HG02885 (cell line): Measurements from ENCODE around the gene TOP3A.
"Not testable (repeated sequence)": the region's sequence is repeated elsewhere in the genome, so short reads cannot be mapped to it uniquely, and the experiment has no call there.

Experiments
- ATAC-seq: cut with Tn5 transposase; IDR thresholded peaks from one replicate; pipeline ENCODE4 v1.9.1; 2021; ENCODE audit warnings: mild to moderate bottlenecking; ENCODE audit not compliant: unreplicated experiment, poor library complexity

TOP3A gene

DNA sequence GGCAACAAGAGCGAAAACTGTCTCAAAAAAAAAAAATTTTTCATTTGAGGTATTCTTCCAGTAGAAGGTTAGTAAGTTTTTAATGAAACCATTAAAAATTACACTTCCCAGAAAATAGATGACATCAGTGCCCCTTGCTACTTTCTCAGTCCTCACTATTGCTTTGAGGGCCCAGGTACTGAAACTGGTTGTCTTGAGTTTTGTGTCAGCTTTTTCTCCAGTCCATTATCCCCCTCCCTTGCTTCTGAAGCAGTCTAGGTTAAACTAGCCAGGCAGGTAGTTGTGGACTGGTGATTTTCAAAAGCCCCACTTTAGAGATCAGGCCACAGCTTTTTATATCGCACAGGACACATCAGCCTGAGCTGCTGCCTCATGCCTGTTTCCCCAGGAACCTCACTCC lies 11.2 kb upstream of the TOP3A start:
- no peak for ATAC-seq

DNA sequence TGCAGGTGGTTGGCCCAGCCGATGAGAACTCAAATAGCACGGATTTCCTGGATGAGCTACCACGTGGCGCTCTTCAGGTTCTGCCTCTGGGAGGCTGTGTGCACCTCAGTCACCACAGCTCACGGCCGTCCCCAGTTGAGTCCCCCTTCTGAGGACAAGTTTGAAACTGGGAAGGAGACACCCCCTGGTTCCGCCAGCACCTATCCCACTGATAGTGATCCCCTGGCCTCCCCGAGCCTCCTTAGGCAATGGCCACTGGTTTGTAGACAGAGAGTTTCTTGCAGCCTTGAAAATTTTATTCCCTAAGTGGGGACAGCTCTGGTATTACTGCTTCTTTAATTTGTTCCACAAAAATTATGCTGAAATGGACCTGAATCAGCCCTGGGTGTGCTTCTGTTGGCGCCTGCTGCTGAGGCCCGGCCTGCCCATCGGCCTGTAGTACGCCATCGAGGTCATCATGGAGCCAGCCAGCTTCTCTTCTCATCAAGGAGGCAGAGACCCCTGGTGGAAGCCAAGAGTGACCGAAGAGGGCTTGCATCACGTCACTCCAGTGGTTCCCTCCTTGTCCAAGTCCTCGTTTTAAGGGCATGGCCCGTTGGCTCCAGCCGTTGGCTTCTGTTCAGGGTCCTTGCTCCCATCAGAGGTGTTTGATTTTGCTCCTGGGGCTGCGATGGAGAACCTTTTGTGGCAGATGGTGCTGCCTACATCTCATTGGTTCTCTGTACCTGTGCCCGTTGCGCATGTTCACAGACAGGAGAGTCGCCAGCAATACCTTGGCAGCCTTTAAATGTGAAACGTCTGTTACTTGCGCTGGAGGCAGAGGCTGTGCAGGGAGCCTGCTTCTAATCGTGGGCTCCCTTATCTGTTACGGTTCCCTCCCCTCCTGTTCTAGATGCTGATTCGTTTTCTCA lies 9.6 kb upstream of the TOP3A start:
- ATAC-seq: no peak

DNA sequence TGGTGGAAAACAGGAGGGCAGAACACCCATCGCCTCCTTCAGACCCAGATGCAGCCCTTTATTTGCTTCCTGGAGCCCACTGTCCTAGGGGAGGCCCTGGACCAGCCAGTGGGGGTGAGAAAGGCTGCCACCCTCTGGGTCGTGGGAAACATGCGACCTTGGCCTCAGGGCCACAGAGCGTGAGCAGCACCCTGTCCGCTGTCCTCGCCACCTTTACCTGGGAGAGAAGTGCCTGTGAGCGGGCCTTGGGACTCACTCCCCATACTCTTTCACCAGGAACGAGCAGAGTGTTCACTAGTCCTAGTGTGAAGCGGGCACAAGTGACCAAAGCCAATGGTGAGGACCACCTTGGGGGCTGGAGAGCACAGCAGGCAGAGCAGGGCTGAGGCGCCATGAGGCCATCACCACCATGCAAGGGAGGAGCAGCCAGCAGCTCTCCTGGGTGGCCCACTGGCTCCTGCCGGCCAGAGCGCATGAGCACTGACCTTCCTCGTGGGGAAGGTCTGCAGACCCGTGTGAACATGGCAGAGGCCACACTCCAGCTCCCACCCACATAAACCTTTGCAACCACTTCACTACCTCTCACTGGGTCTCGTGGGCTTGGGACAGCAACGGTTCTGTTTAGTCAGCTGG lies 8.8 kb upstream of the TOP3A start:
- ATAC-seq: no peak

DNA sequence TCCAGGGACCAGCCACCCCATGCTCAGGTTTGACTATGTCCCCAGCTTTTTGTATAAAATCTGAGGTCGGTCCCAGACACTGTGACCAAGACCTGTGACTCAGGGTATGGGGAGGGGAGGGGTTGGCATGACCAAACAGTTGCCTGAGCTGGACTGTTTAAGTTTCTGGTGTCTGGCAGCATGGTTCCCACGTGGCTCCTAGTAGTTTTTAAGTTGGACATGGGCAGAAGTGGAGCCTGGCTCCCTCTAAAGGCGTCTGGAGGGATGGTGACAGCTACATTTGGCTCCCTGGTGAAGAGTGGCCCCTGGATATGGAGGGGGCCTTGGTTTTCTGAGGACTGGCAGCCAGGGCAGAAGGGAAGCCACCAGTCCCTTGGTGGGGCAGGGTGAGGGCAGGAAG lies 8.2 kb upstream of the TOP3A start:
- no peak for ATAC-seq

DNA sequence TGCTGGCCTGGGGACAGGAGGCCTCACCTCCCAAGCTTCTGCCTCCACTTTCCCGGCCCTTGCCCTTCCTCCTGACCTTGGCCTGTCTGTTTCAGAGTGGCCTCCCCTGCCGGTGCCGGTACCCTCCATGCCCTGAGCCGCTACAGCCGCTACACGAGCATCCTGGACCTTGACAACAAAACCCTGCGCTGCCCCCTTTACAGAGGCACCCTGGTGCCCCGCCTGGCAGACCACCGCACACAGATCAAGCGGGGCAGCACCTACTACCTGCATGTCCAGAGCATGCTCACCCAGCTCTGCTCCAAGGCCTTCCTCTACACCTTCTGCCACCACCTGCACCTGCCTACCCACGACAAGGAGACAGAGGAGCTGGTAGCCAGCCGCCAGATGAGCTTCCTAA lies 7.7 kb upstream of the TOP3A start:
- ATAC-seq: no peak

DNA sequence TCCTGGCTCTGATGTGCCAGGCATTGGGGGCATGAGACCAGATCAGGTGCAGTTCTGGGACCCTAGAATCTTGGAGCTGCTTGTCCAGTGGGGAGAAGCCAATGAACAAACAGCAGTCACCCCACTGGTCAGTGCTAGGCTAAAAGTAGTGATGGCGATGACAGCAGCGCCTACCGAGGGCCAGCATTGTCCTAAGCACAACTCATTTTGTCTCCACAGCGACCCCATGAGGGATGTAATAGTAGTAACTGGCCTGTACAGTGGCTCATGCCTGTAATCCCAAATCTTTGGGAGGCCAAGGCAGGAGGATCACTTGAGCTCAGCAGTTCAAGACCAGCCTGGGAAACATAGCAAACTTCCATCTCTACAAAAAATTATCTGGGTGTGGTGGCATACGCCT lies 6.5 kb upstream of the TOP3A start:
- ATAC-seq: no peak

DNA sequence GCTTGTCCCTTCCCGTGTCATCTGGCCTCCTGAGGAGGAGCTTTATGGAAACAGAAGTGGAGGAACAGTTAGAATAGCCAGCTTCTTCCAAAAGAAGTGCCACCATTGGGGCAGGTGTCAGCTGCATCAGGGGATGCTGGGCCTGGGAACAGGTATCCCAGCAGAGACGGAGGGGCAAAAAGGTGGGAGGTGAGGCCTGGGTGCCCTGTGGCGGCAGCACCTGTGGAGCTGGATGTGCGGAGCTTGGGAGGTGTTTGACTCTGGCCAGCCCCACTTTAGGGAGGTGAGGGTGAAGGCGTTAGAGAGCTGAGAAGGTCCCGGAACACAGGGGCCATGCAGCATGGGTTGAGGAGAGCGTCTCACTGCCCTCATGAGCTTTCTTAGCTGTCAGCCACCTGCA lies 5.5 kb upstream of the TOP3A start:
- ATAC-seq: no peak

DNA sequence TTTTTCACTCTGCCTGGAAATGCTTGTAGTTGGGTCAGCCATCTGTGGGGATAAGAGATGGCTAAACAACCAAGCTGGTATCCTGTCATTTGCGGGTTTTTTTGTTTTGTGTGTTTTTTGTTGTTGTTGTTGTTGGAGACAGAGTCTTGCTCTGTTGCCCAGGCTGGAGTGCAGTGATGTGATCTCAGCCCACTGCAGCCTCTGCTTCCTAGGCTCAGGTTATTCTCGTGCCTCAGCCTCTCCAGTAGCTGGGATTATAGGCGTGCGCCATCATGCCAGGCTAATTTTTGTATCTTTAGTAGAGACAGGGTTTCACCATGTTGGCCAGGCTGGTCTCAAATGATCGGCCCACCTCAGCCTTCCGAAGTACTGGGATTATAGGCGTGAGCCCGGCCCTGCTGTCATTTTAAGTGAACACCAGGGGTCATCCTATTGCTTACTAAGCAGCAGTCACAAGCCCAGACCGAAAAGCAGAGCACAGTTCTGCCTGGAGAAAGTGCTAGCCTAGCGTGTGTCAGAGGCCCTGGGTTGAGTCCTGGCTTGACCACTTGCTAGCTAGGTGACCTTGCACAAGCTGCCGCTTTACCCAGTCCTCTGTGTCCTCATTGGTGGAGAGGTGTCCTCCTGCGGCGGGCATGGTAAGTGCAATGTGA lies 4.9 kb upstream of the TOP3A start:
- ATAC-seq: no peak

DNA sequence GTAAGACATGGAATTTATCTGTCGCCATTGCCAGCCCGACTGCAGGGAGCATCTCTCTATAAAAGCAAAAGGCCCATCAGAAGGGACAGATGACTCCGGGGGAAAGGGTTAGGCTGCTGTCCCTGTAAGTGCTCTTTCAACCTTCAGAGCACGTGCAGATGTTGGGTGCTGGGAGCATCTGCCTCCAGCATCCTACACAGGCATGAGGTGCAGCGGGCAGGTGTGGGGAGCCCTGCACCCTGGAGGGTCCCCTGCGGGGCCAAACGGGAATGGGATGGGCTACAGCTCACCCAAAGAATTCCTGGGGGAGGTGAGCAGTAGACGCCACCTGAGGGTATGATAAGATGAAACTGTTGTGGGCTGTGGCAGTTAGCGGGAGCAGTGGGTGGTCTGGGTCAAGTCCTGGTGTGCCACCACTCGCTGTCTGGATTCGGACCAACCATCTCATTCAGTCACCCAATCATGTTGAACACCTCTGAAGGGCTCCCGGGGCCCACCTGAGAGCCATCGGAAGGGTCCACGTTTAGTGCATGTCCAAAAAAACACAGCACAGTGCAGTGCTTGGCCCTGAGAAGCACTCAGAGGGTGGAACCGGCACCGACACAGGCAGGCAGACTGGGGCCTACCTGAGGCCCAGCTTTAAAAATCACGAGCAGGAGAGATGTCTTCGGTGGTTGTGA lies 4.1 kb upstream of the TOP3A start:
- ATAC-seq: no peak

DNA sequence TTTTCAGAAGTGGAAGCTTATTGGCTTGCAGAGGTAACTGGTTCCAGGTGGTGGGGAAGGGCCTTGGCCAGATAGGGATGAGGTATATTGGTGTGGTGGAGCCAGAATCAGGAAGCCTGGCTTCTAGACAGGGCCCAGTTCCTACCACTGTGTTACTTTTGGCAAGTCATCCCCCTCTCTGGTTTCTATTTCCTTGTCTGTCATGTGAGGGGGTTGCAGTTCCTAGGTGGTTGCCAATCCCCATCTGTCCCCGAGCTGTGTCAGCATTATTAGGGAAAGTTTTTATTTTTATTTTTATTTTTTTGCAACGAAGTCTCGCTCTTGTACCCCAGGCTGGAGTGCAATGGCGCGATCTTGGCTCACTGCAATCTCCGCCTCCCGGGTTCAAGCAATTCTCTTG lies 3.3 kb upstream of the TOP3A start:
- ATAC-seq: no peak

DNA sequence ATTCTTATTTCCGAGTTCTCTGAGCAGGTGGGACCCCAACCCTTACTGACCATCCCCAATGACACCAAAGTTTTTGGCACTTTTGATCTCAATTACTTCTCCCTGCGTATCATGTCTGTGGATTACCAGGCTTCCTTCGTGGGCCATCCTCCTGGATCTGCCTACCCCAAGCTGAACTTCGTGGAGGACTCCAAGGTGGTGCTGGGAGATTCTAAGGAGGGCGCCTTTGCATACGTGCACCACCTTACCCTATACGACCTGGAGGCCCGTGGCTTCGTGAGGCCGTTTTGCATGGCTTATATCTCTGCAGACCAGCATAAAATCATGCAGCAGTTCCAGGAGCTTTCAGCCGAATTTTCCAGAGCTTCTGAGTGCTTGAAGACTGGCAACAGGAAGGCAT lies 1.2 kb upstream of the TOP3A start:
- ATAC-seq: no peak

DNA sequence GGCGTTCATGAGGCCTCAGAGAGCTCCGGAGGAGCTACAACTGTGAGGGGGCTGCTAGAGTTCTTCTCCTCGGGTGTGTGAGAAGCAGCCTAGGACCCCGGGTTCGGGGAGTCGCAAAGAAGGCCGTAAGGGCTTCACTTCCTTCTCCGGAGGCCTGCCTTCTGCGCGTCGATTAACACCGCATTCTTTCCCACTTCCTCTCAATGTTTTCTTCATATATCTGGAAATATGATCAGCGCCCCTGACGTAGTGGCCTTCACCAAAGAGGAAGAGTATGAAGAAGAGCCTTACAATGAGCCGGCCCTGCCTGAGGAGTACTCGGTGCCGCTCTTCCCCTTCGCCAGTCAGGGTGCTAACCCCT lies 748 bp upstream of the TOP3A start:
- peak; percentile 13 for ATAC-seq

DNA sequence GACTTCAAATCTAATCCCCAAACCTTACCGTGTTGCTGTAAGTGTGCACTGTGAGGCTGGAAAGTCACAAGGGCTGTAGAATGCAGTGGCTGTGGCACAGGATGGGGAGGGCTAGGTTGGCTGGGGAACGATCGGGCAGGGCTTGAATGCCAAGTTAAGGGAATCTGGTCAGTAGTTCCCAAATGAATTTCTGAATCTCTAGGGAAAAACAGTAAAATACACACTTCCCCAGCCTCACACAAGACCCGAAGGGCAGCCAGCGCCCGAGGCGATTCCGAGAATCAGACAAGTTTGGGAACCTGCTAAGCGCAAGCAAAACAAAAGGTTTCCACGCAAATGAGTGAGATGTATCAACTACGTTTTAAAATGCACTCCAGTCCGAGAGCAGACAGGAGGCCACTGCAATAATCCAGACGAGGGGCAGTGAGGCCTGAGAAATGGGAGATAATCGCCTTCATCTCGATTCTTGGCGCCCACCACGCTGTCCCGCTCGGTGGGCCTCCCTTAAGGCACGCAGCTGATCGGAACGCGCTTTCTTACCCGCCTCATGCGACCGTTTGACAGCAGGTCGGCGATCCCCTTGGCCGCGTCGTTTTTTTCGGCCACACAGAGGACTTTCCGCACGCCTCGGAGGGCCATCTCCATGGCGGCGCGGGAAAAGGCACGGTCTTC lies 599 bp downstream of the TOP3A start:
- no peak for ATAC-seq

DNA sequence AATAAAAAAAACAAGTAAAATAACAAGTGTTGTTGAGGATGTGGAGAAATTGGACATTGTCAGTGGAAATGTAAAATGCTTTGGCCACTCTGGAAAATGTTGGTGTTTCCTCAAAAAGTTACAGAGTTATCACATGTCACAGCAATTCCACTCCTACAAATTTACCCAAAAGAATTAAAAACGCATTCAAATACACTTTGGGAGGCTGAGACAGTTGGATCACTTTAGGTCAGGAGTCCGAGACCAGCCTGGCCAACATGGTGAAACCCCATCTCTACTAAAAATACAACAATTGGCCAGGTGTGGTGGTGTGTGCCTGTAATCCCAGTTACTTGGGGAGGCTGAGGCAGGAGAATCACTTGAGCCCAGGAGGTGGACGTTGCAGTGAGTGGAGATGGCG lies 5.6 kb downstream of the TOP3A start:
- no peak for ATAC-seq

DNA sequence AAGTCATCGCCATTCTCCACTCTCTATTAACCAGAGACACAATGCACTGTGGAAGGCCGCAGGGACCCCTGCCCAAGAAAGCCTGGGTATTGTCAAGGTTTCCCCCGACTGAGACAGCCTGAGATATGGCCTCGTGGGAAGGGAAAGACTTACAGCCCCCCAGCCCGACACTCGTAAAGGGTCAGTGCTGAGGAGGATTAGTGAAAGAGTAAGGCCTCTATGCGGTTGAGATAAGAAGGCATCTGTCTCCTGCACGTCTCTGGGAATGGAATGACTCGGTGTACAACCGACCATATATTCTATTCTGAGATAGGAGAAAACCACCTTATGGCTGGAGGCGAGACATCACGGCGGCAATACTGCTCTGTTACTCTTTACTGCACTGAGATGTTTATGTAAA lies 11.6 kb downstream of the TOP3A start:
- ATAC-seq: not testable (repeated sequence)

DNA sequence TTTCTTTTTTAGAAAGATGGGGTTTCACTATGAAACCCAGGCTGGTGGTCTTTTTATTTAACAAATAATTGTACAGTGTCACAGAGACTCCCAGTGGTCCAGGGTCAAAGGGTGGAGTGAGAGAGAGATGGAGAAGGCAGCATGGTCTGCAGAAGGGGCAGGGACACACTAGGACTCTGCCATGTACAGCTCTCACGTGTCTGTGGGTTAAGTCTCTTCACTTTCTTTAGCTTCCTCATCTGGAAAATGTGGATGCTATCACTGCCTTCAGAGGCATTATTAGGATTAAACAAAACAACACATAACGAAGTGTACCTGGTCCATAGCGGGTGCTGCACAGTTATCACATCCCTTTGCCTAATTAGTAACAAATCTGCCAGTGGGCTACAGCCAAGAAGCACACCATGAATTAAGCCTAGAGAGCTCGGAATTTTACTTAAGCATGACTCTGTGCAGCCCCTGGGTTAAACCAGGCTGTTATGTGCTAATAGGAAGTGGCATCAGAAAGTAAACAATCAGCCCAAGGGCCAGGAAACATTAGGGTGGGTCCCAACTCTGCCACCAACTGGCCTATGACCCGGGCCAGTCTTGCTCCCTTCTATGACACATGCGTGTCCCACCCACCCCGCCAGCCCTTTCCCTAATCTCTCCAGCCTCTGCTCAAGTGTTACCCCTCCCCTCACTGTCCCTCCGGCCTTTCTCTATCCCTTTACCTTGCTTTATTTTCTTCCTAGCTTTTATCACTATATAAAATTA lies 13.9 kb downstream of the TOP3A start:
- ATAC-seq: no peak

DNA sequence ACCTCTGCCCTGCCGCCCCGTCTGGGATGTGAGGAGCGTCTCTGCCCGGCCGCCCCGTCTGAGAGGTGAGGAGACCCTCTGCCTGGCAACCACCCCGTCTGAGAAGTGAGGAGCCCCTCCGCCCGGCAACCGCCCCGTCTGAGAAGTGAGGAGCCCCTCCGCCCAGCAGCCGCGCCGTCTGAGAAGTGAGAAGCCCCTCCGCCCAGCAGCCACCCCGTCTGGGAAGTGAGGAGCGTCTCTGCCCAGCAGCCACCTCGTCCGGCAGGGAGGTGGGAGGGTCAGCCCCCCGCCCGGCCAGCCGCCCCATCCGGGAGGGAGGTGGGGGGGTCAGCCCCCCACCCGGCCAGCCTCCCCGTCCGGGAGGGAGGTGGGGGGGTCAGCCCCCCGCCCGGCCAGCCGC lies 16.7 kb downstream of the TOP3A start:
- not testable (repeated sequence) for ATAC-seq

DNA sequence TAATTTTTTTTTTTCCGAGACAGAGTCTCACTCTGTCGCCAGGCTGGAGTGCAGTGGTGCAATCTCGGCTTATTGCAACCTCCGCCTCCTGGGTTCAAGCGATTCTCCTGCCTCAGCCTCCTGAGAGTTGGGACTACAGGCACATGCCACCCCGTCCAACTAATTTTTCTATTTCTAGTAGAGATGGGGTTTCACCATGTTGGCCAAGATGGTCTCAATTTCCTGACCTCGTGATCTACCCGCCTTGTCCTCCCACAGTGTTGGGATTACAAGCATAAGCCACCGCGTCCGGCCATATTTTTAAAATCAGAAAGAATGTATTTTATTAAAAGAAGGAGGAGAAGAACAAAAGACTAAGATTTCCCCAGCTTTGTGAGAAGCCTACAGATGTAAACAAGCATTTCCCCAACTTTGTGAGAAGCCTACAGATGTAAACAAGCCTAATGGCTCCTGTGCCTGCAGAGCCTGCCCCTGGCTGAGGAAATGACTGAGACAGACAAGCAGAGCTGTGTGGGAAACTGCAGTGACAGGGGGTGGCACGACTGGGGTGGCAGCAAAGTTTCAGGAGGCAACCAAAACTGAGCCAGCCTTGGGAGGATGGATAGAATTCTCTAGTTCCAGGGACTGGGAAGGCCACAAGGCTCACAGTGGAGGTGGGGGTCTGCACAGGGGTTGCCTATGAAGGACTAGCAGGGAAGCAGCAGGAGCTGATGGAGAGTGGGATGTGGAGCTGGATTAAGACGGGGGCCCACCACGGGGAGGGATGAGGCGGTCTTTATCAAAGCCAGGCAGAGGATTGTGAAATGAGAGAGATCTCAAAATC lies 22.9 kb downstream of the TOP3A start:
- ATAC-seq: no peak

DNA sequence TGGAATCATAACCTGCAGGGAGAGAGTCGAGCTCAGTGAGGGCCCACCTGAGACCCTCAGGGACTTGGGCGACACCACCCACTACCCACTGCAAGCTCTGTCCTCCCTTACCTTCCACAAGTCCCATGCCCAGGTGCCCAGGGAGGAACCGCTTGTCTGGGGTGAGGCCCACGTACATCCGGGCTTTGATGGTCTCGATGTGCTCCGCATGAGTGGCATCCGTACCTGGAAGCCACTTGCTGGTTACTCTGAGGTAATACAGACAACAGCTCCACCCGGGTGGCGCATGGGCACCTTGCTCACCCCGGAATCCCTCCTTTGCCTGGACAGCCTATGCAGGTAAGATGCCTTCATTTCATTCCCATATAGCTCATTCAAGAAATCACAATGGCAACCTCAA lies 29.5 kb downstream of the TOP3A start:
- no peak for ATAC-seq
